Body of pancreas (tissue), 4 donors: Measurements from ENCODE around the gene COL4A6.

Experiments used
- POLR2A ChIP-seq, 3 donors: fragments of 450-650 bp; IDR thresholded peaks; one replicate each; pipeline ENCODE4 v1.6.1; 2016; ENCODE audit warnings: antibody characterized with exemption in 3 of 3, mild to moderate bottlenecking in 2 of 3
- TF ChIP-seq, protein P1 (sequence below), 7 experiments: fragments of 450-650 bp in 4 of 7; fragments of 200-600 bp in 3 of 7; sonication (generic) in 3 of 7; IDR thresholded peaks; one replicate each; pipeline ENCODE4 v1.5.1; 2016 to 2019; ENCODE audit warnings: antibody characterized with exemption in 7 of 7

DNA sequence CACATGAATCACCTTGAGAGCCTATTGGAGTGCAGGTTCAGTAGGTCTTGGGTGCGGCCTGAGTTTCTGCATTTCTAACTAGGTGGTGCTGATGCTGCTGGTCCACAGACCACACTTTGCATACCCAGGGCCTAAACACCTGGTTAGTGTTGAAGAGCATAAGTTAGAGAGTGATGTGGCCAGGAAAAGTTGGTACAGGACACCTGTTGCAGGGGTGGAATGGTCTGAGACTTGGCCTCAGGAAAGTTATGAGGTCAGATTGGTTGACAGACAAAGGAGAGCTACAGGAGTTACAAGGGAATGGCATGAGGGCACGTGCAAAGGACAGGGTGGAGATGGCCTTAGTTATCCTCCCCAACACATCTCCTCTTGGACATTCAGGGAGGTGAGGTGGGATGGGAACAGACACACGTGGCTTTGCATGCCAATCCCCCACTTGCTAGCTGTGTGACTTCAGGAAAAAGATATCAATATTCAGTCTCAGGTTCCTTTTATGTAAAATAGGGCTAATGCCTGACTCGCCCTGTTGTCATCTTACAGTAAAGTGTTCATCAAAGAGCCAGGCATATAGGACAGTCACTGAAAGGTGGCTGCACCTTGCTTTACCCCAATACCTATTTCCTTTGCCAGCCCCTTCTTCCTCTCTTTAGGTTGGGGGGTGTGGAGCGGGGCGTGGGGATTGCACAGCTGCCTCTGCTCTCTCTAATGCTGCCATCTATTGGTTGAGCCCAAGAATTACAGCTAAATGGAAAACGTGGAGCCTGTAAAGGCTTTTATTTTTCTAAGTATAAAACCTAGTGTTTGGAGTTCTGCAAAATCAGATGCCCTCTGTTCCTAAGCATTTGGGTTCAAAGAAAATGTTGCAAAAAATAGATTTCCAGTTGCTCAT is 299.2 kb downstream of the COL4A6 start:
- TF ChIP-seq, protein P1, sequence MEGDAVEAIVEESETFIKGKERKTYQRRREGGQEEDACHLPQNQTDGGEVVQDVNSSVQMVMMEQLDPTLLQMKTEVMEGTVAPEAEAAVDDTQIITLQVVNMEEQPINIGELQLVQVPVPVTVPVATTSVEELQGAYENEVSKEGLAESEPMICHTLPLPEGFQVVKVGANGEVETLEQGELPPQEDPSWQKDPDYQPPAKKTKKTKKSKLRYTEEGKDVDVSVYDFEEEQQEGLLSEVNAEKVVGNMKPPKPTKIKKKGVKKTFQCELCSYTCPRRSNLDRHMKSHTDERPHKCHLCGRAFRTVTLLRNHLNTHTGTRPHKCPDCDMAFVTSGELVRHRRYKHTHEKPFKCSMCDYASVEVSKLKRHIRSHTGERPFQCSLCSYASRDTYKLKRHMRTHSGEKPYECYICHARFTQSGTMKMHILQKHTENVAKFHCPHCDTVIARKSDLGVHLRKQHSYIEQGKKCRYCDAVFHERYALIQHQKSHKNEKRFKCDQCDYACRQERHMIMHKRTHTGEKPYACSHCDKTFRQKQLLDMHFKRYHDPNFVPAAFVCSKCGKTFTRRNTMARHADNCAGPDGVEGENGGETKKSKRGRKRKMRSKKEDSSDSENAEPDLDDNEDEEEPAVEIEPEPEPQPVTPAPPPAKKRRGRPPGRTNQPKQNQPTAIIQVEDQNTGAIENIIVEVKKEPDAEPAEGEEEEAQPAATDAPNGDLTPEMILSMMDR (IDR thresholded peaks at IDR 0.05) = peak in 2 of 7 experiments; percentile 8 to 15
- TF ChIP-seq POLR2A (IDR thresholded peaks at IDR 0.05) = no peak
